Gastrocnemius medialis (tissue), 4 donors: ENCODE results near the gene ZNF341. TPM values are rescaled to one million over a fixed set of nuclear protein-coding genes. Genes with fewer than 3 reads are reported as not detected.

ENCODE experiments used
- ATAC-seq, 2 donors: fragments of 150-250 bp; one replicate each; pipeline ENCODE4 v1.9.1; 2016
- DNase-seq, 2 donors: peaks; one replicate each; pipeline ENCODE4 v3.0.0-alpha.2; 2019
- H3K27ac ChIP-seq, 4 donors: fragments of 200-600 bp; sonication (generic); 1 replicate in 1 of 4; 2 replicates in 3 of 4; pipeline ENCODE4 v1.5.1; 2016 to 2018; ENCODE audit warnings: mild to moderate bottlenecking in 2 of 4, moderate library complexity in 1 of 4
- H3K27me3 ChIP-seq, 3 donors: fragments of 200-600 bp; sonication (generic) in 2 of 3; 1 replicate in 1 of 3; 2 replicates in 2 of 3; pipeline versions ENCODE4 v1.5.1 to v1.6.0; 2016 to 2019; ENCODE audit warnings: mild to moderate bottlenecking in 1 of 3, moderate library complexity in 1 of 3
- H3K36me3 ChIP-seq, 2 donors: fragments of 200-600 bp; sonication (generic) in 1 of 2; one replicate each; pipeline ENCODE4 v1.5.1; 2017 to 2018
- H3K4me1 ChIP-seq, 2 donors: fragments of 200-600 bp; sonication (generic) in 1 of 2; one replicate each; pipeline ENCODE4 v1.5.1; 2016 to 2017; ENCODE audit warnings: mild to moderate bottlenecking in 2 of 2
- H3K4me3 ChIP-seq, 4 donors: fragments of 200-600 bp; sonication (generic) in 3 of 4; 1 replicate in 1 of 4; 2 replicates in 3 of 4; pipeline ENCODE4 v1.5.1; 2016 to 2019; ENCODE audit warnings: mild to moderate bottlenecking in 2 of 4
- H3K9me3 ChIP-seq, 3 donors: fragments of 200-600 bp; sonication (generic) in 2 of 3; 1 replicate in 1 of 3; 2 replicates in 2 of 3; pipeline ENCODE4 v1.5.1; 2016 to 2019
- CTCF ChIP-seq, 5 experiments: fragments of 450-650 bp in 3 of 5; fragments of 200-600 bp in 2 of 5; sonication (generic) in 2 of 5; IDR thresholded peaks in 4 of 5; conservative IDR thresholded peaks in 1 of 5; 1 replicate in 4 of 5; 2 replicates in 1 of 5; pipeline ENCODE4 v1.5.1; 2016 to 2019; ENCODE audit warnings: antibody characterized with exemption in 5 of 5, mild to moderate bottlenecking in 3 of 5, moderate library complexity in 3 of 5
- POLR2A ChIP-seq, 2 donors: fragments of 450-650 bp; IDR thresholded peaks; one replicate each; pipeline ENCODE4 v1.6.1; 2017; ENCODE audit warnings: antibody characterized with exemption in 2 of 2, mild to moderate bottlenecking in 2 of 2, moderate library complexity in 2 of 2
- in situ Hi-C, 4 donors: fragments of 200-750 bp; cut with MboI; loops; one replicate each; pipeline versions ENCODE4 v1.15.0 to v1.8.0; 2017; ENCODE audit warnings: low sequenced_read_pairs in 4 of 4
- intact Hi-C: fragments of 100-400 bp; cut with DNase I; formaldehyde crosslinking; loops from one replicate; pipeline ENCODE4 v1.15.1; 2023; ENCODE audit warnings: low total_unique reads
- total RNA-seq, 4 donors: library from RNA; depleted of rRNA; stranded (reverse); fragments of >200 nt; gene quantifications; one replicate each; pipeline versions ENCODE4 v1.1.0 to v1.2.3, GENCODE V29; 2016

ZNF341 gene
- total RNA-seq, 4 donors from 2014 or later: 1.8 to 4.6 (median 2.6) TPM

GRCh38 chr20:33732166-33732970 lies 572 bp downstream of the ZNF341 start:
- Histone ChIP-seq H3K27me3 (no peaks in the 10 kb centered on the region), H3K4me3 (peak overlapping the region; percentile 57 to 73 (median 64)), H3K27ac (peak overlapping the region; percentile 77 to 97 (median 90)), H3K9me3 (peaks cover 0 to 6% (median 6%) of the 10 kb centered on the region in 3 donors), H3K4me1 (peaks cover 14 to 15% of the 10 kb centered on the region in 2 donors), H3K36me3 (no peaks in the 10 kb centered on the region)
- TF ChIP-seq POLR2A (IDR thresholded peaks at IDR 0.05) (peak; percentile 41 to 52), CTCF (IDR thresholded peaks at IDR 0.05 in 4 of 5, conservative IDR thresholded peaks at IDR 0.05 in 1 of 5) (peak in 1 of 5 experiments; percentile 35)
- DNase-seq (peak; percentile 79 to 91), ATAC-seq (peak; percentile 80 to 88)
- intact Hi-C loops (loop anchor here (2.0 to 5.0 kb wide), 4 partner anchors 60 to 275 kb away; partner anchors contain the start of genes CHMP4B, NECAB3 and RALY), in situ Hi-C loops (no loop called here)

GRCh38 chr20:33733654-33734576 lies 2.1 kb downstream of the ZNF341 start:
- Histone ChIP-seq H3K9me3 (peaks cover 0 to 9% (median 6%) of the 10 kb centered on the region in 3 donors), H3K27me3 (no peaks in the 10 kb centered on the region), H3K36me3 (no peaks in the 10 kb centered on the region), H3K27ac (peak overlapping the region; percentile 54 to 97 (median 82)), H3K4me3 (no peak overlapping the region), H3K4me1 (peaks cover 14 to 15% of the 10 kb centered on the region in 2 donors)
- ATAC-seq: no peak
- DNase-seq: no peak
- intact Hi-C loops (loop anchor here (2.0 to 5.0 kb wide), 4 partner anchors 62 to 277 kb away; partner anchors contain the start of genes CHMP4B, NECAB3 and RALY), in situ Hi-C loops (no loop called here)
- no peak for TF ChIP-seq POLR2A (IDR thresholded peaks at IDR 0.05)
- TF ChIP-seq CTCF (IDR thresholded peaks at IDR 0.05 in 4 of 5, conservative IDR thresholded peaks at IDR 0.05 in 1 of 5): no peak

DNA sequence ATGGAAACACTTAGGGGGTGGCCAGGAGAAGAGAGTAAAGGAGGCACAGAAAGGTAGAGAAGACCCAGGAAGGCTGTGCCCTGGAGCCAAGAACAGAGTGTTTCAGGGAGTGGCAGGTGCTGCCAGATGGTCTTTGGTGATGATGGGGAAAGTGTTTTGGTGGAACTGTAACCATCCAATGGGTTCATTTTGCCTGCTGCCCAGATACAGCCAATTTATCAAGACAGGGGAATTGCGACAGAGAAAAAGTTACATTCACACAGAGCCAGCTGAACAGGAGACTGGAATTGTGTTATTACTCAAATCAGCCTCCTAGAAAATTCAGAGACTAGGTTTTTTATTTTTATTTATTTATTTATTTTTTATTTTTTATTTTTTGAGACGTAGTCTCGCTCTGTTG lies 5.2 kb downstream of the ZNF341 start:
- ATAC-seq (no peak), DNase-seq (no peak)
- in situ Hi-C loops: no loop called here
- Histone ChIP-seq H3K27ac (no peak overlapping the region), H3K9me3 (peaks cover 0 to 9% (median 6%) of the 10 kb centered on the region in 3 donors), H3K27me3 (no peaks in the 10 kb centered on the region), H3K4me3 (no peak overlapping the region), H3K4me1 (peaks cover 8 to 15% of the 10 kb centered on the region in 2 donors), H3K36me3 (no peaks in the 10 kb centered on the region)
- intact Hi-C loops: no loop called here
- TF ChIP-seq POLR2A (IDR thresholded peaks at IDR 0.05) (no peak), CTCF (IDR thresholded peaks at IDR 0.05 in 4 of 5, conservative IDR thresholded peaks at IDR 0.05 in 1 of 5) (no peak)

DNA sequence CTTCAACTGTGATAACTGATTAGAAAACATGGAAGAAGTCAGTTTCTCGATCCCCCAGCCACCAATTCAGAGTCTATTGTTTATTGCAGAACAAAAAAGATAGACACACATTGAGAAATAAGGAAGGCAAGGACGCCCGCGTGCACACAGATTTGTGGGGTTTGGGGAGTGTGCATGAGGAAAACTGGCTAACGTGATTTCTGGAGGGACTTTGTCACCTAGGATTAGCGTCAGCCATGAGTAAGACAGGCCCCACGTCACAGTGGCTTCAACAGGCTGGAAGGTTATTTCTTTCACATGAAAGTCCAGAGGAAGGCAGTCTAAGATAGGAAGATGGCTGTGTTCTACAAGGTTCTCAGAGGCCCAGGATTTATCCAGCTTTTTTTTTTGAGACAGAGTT lies 7.7 kb downstream of the ZNF341 start:
- Histone ChIP-seq H3K27ac (no peak overlapping the region), H3K4me3 (no peak overlapping the region), H3K27me3 (no peaks in the 10 kb centered on the region), H3K9me3 (peaks cover 0 to 9% (median 6%) of the 10 kb centered on the region in 3 donors), H3K36me3 (no peaks in the 10 kb centered on the region), H3K4me1 (no peaks in the 10 kb centered on the region)
- in situ Hi-C loops (no loop called here), intact Hi-C loops (no loop called here)
- ATAC-seq (no peak), DNase-seq (no peak)
- no peak for TF ChIP-seq CTCF (IDR thresholded peaks at IDR 0.05 in 4 of 5, conservative IDR thresholded peaks at IDR 0.05 in 1 of 5)
- TF ChIP-seq POLR2A (IDR thresholded peaks at IDR 0.05): no peak
